ENCODE results near the gene FADS3.

GRCh38 chr11:61855939-61856680 is 35.2 kb downstream of the FADS3 start:
- TF ChIP-seq CTCF (IDR thresholded peaks at IDR 0.05) (no peak), POLR2A (IDR thresholded peaks at IDR 0.05) (no peak)

All from breast epithelium (tissue), 3 donors.